GM21723 (cell line): ENCODE results near the gene SLC28A1.

Experiments
- ATAC-seq: cut with Tn5 transposase; IDR thresholded peaks from one replicate; pipeline ENCODE4 v1.9.1; 2021; ENCODE audit warnings: mild to moderate bottlenecking, moderate library complexity; ENCODE audit not compliant: unreplicated experiment

Gene SLC28A1

DNA sequence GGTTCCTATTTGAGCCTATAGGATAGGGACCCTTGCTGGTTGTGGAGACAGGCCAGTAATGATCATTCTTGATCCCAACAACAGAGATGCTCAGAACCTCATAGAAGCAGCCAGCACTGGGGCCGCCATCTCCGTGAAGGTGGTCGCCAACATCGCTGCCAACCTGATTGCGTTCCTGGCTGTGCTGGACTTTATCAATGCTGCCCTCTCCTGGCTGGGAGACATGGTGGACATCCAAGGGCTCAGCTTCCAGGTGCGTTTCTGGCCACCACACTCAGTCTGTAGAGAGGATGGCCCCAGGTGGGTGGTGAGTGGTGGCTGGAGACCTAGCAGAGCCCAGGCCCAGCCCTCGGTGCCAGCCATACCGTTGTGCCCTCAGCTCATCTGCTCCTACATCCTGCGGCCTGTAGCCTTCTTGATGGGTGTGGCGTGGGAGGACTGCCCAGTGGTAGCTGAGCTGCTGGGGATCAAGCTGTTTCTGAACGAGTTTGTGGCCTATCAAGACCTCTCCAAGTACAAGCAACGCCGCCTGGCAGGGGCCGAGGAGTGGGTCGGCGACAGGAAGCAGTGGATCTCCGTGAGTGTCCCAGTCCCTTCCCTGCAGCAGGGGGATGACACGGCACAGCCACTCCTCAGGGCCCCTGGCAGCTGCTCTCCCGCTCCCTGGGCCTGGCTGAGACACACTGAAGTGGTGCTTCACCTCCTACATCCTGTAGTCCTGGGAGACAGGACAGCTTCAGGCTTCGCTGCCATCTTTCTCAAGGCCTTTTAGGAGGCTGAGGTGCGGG lies 50.7 kb downstream of the SLC28A1 start:
- ATAC-seq = no peak

DNA sequence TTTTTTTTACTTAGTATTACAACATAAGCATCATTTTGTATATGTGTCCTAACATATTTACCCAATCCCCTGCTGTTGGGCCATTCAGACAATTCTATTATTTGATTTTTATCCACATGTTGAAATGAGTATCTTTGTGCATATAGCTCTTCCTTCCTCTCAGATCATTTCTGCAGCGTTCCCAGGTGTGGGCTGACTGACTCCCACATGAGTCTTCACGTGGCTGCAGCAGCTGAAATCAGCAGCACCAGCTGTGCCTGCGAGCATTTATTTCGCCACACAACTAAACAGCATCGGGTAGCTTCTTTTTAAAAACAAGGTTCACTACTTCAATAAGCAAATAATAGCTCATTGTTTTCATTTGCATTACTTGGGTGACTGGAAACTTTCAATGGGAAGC lies 52.7 kb downstream of the SLC28A1 start:
- ATAC-seq = no peak

DNA sequence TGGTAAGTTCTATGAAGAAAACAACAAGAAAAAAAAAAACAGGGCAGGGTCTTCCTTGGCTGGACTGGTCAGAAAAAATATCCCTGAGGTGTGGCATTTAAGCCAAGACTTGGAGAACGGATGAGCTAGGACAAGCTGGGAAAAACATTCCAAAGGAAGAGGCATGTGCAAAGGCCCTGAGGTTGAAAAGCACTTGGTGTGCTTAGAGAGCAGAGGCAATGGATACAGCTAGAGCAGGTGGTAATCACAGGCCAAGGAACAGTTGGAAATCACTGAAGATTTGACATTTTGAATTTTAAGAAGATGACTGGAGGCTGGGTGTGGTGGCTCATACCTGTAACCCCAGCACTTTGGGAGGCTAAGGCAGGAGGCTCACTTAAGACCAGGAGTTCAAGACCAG lies 54.3 kb downstream of the SLC28A1 start:
- no peak for ATAC-seq

DNA sequence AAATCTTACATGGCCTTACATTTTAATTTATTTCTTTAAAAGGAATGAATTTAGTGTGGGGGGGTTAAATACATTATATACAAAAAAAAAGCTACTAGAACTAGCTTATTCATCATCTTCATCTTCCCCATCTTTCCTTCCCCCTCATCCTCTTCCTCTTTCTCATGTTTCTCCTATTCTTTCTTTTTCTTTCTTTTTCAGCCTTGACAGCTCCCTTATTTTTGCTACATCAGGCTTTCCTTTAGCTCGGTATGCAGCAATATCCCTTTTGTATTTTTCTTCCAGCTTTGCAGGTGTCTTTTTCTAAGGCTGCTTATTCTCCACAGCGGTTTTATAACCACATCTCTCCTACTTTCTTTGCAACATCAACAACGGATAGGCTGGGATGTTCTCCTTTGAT lies 55.9 kb downstream of the SLC28A1 start:
- ATAC-seq = no peak

DNA sequence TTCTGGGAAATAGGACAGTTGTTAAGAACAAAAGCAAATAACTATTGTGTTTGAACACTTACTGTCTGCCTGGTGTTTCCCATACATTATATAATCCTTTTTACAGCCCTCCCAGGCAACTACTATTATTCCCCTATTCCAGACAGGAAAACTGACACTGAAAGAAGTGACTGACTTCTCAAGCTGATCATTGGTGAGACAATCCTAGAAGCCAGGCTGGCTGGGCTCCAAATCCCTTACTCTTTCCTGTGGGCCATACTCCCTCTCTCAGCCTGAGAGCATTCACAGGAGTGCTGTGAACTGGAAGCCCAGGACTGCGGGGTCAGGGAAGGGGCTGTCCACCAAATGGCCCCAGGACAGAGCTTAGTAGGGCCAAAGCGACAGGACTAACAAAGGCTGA lies 58.0 kb downstream of the SLC28A1 start:
- ATAC-seq = no peak

DNA sequence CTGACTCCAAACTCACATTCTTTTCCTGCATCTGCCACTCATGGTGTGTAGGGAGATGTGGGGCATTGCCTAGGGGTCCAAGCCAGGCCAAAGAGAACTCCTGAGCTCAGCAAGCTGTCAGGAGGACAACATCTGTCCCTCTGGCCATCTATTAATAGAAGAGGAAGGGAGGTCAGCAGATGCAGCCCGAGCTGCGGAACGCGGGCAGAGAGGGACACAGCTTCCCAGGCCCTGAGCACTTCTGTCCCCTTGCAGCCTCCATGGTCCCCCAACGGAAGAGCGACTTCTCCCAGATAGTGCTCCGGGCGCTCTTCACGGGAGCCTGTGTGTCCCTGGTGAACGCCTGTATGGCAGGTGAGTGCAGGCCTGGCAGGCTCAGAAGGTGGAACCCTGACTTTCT lies 59.8 kb downstream of the SLC28A1 start:
- no peak for ATAC-seq

DNA sequence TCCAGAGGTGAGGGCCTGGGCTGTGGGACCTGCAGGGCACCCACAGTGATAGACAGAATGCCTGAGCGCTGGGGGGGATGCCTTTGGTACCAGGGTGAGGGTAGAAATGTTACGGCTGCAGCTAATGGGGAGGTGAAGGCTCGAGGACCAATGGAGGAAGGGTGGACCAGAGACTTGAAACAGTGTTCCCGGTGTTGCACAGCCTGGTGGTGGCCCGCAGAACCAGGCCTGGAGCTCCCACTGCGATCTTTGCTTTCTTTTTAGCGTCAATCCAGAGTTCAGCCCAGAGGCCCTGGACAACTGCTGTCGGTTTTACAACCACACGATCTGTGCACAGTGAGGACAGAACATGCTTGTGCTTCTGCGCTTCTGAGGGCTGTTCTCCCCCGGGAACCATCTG lies 60.4 kb downstream of the SLC28A1 start:
- no peak for ATAC-seq

DNA sequence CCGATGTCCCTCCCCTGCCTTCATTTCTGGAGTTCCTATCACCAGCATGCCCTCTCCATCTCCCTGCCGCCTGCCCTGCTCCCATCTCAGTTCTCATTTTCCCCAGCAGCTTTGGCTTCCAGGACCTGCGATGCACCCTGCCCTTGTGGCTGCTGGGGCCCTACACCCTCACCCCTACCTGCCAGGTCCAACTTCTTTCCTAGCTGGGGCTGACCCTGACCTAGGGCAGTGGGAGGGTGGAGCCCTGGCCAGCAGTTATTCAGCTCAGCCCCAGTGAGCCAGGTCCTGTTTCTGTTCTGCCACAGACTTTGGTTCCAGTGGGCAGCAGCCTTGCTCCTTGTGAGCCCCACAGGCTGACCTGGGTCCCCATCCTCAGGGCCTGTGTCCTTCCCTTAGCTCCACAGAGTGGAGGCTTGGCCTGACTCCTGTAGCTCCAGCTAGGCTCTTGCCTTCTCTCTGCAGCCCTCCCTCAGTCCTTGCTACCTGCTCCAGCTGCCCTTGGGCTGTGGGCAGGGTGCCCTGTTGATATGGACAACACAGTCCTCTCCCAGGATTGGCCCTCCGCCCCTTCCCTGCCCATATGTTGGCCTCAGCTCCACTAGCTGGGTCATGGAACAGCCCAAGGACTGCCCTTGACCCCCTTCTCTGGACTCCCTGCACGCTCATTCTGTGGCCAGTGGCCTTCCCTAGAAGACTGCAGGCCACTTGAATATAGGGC lies 62.5 kb downstream of the SLC28A1 start:
- ATAC-seq = no peak

DNA sequence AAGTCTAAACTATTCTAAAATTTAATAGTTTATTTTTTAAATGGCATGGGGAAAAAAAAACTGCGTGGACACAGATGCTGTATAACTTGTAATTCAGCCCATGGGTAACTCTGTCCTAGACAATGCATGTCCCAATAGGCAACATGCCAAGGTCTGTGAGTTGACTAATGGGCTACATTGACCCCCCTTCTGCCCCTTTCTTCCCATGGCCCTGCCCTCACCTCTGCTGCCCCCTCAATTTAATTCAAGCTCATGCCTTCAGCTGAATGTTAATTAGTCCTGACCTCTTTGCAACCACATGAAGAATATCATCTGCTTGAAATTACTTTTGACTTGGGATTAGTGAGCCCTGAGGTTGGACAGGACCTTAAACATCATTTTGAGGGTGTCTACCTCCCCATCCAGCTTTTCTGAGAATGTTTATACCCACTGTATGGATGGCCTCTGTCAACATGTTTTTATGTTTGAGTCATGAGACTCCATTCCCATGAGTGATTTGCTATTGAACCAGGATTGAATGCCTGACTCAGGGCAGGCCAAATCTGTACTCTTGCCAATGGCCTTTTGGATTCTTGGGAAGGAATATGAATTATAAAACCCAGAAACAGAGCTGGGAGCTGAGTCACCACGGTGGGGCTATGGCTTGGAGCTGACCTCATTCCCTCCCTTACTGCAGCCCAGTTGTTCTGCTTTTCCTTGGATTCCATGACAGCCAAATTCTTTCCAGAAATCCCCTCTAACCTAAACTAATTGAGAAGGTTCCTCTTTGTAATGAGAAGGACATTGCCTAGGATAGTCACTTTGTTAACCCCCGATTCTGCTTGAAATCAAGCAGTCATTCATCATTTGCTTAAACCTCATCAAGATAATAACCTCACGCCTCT lies 63.7 kb downstream of the SLC28A1 start:
- no peak for ATAC-seq

DNA sequence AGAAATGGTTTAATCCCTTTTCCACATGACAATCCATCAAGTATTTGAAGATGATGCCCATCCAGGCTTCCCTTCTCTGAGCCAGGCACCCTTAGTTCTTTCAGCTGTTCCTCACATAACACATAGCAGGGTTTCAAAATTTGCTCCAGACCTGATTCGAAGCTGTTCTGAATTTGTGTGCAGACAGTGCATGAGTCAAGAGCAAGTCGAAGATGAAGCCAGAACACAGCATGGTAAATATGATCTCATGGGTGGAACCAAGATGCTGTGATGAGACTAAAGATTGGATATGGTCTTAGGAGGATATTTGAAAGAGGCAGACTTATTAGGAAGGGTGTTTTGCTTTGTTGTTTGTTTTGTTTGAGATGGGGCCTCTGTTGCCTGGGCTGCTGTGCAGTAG lies 64.6 kb downstream of the SLC28A1 start:
- no peak for ATAC-seq

DNA sequence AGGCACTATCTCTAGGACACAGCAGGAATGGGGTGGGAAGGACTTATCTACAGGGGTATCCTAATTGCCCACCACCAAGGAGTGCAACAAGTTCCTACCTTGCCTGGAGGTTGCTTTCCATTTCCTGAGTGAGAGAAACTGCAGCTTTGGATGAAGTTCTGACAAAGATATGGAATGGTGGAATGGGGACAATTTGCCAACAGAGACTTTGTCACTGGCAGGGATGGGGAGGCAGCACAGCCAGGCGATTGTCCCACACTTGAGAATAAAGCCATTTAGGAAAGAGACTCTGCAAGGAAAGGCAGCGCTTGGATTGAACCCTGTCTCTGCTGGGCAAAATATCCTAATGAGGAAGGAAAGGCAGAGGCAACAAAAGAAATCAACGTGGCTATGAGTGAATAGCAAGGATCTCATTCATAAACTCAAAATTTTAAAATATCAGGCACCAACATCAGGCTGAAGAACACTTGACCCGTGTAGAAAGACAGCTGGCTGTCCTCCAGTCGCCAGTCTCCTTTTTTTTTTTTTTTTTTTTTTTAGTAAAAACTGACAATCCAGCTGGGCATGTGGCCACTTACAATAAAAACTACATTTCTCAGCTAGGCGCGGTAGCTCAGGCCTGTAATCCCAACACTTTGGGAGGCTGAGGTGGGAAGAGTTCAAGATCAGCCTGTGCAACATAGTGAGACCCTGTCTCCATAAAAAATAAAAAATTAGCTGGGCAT lies 65.5 kb downstream of the SLC28A1 start:
- ATAC-seq = no peak

DNA sequence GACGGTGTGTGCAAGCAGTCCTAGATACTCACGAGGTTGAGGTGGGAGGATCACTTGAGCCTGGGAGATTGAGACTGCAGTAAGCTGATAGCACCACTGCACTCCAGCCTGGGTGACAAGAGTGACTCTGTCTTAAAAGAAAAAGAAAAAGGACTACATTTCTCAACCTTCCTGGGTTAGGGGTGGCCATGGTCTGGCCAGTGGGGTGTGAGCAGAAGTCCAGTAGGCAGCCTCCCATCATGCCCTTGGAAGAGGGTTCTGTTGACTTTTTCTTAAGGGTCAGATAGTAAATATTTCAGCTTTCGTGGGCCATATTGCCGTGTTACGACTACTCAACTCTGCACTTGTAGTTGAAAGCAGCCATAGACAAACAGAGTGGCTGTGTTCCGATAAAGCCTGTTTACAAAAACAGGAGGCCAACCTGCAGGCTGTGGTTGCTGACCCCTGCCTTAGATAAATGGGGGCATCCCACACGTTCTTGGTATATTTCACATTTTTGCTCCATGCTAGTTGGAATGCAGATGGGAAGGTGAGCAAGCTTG lies 66.2 kb downstream of the SLC28A1 start:
- no peak for ATAC-seq

DNA sequence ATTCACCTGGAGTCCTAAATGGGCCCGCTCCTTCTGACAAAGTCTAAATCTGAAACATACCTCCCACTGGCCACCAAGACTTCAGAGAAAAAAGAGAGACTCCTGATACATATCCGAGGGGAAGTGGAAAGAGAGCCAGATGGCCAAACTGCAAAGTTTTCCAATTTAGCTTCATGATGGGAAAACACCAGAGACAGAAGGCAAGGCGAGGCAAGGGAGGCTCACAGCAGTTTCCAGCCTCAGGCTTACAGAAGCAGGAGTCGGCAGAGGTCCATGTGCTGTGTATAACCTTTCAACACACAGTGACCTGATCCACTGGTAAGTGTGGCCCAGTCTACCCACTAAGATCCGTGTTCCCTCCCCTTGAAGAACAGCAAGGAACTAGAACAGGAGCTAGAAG lies 67.3 kb downstream of the SLC28A1 start:
- ATAC-seq = no peak

DNA sequence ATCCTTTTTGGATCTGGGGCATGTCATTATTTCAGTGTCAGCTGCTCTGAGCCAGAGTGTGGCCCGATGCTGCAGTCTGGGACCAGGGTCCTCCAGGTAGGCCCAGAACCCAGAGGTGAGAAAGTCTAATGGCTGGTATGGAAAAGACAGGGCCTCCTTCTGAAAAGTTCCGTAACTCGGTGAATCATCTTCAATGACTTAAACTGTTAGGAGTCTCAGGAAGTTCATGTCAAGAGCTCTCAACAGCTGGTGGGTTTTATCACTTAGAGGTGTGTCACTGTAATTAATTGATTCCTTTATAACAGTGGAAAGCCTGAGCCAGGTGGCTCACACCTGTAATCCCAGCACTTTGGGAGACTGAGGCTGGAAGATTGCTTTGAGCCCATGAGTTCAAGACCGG lies 68.7 kb downstream of the SLC28A1 start:
- ATAC-seq = no peak

DNA sequence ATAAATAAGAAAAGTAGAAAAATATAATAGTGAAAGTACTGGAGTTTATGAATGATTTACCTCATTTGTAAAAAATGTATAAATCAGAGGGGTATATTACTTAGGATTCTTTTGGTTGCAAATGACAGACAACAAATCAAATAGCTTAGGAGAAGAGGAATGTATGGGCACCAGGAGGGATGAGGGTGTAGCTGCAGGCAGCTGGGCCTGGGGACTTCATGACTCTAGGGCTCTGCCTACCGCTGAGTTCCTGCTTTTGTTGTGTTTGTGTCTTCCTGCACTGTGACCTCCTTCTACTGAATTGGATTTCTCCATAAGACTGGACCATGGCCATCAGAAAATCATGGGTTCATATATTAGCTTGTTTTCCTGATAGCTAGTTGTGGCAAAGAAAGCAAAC lies 69.3 kb downstream of the SLC28A1 start:
- no peak for ATAC-seq

DNA sequence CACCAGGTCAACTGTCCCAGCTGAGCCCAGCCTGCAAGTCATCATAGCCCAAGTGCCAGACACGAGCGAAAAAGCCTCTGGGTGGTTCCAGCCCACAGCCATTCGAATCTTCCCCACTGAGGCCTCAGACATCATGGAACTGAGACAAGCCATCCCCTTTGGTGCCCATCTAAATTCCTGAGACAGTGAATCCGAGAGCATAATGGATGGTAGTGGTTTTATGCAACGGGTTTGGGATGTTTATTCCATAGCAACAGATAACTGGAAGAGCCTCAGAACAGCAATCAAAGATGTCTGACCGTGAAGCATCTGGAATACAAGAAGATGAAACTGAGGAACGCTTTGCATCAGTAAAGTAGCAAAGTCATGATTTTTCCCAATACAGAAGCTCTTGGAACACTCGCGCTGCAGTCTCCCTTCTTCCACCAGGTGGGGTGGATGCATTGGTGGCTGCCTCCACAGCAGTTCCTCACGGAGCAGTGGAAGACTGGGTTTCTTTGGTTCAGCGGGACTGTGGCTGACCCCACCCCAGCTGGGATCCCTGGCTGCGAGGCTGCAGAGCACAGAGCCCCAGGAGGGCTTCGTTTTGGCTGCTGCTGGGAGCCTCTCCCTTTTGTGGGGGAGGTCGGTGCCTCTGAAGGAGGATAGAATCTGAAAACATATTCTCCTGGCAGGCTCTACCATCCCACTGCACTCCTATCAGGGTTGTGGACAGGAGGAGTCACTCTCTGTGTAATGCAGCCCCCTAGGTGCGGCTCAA lies 70.8 kb downstream of the SLC28A1 start:
- no peak for ATAC-seq

DNA sequence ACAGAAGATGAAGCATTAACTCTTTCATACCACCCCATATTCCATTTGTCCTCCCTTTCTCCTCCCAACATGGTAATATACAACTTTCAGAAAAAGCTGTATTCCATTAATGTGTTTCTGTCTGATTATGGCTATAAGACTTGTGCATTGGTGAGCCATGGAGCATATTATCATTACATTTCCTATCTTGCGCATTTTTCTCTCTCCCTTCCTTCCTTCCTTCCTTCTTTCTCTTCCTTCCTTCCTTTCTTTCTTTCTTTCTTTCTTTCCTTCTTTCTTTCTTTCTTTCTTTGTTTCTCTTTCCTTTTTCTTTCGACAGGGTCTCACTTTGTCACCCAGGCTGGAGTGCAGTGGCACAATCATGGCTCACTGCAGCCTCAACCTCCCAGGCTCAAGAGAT lies 71.7 kb downstream of the SLC28A1 start:
- ATAC-seq = no peak

DNA sequence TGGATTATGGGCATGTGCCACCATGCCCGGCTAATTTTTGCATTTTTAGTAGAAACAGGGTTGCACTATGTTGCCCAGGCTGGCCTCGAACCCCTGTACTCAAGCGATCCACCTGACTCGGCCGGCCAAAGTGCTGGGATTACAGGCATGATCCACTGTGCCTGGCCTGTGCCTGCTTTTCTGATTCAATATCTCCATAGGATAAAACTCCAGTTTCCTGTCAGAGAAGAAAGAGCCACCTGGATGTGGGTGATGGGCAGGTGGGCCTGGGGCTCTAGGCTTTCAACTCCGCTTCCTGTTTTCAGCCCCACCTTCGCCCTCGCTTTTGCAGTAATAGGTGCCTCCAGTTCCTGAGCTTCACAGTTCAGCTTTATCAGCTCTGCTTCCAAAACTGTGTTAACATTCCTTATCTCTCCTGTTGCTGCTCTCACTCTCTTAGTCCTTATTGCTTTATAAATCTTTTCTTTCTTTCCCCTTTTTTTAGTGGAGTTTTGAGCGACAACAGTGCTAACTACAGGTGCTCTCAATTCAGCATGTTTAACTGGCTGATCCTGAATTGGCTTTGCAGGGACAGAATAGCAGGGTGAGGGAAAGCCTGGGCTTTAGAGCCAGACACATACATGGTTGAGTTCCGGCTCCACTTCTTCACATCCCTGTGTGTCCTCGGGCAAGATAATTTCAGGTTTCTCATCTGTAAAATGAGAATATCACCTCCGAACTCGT lies 76.1 kb downstream of the SLC28A1 start:
- no peak for ATAC-seq

DNA sequence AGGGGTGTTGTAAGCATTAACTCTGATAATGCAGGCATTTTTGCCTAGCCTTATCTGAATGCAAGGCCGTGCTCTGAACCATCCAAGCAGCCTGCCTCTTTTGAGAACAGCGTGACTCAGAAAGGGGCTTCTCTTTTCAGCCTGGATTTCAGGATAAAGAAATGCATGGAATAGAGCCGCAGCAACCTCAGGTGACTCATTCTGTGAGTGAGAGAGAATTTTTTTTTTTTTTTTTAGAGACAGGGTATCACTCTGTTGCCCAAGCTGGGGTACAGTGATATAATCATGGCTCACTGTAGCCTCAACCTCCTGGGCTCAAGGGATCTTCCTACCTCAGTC lies 76.6 kb downstream of the SLC28A1 start:
- no peak for ATAC-seq
